Left ventricle myocardium inferior (tissue), 1 donor: Measurements from ENCODE around the gene DUSP6. TPM values are rescaled to one million over a fixed set of nuclear protein-coding genes. Genes with fewer than 3 reads are reported as not detected.

Source experiments
- DNase-seq: peaks from one replicate; pipeline ENCODE4 v3.0.0-alpha.2; 2020
- H3K27ac ChIP-seq: fragments of 200-600 bp; replicated peaks from 2 replicates; pipeline ENCODE4 v1.8.0; 2021
- H3K27me3 ChIP-seq: fragments of 200-600 bp; 2 replicates; pipeline ENCODE4 v1.8.0; 2021; ENCODE audit warnings: low read depth
- H3K36me3 ChIP-seq: fragments of 200-600 bp; 2 replicates; pipeline ENCODE4 v1.8.0; 2021
- H3K4me1 ChIP-seq: fragments of 200-600 bp; 2 replicates; pipeline ENCODE4 v1.8.0; 2021
- H3K4me3 ChIP-seq: fragments of 200-600 bp; 2 replicates; pipeline ENCODE4 v1.8.0; 2021; ENCODE audit warnings: mild to moderate bottlenecking, moderate library complexity
- H3K9me3 ChIP-seq: fragments of 200-600 bp; replicated peaks from 2 replicates; pipeline ENCODE4 v1.8.0; 2021
- CTCF ChIP-seq: fragments of 200-600 bp; IDR thresholded peaks from 2 replicates; pipeline ENCODE4 v1.8.0; 2021; ENCODE audit warnings: antibody characterized with exemption, mild to moderate bottlenecking, borderline replicate concordance
- intact Hi-C: fragments of 100-400 bp; cut with micrococcal nuclease; formaldehyde crosslinking; loops from one replicate; pipeline ENCODE4 v1.11.0; 2022
- total RNA-seq: library from RNA; stranded (reverse); fragmentation: NEBNext Ultra II Directional; extraction: Animal tissue kit (Norgen Biotek cat#: 25700); gene quantifications from one replicate; pipeline ENCODE4 v1.2.1, GENCODE V29; 2021
- donor health status: DM: no; HTN: yes; CAD: no; lungs with severe emphysema.

DUSP6 gene
- total RNA-seq, 1 donor from 2014 or later: 16.1 TPM

- DNase-seq: no peak
- no peak for TF ChIP-seq CTCF
- no peaks in the 10 kb centered on the region for H3K9me3 ChIP-seq
- H3K36me3 ChIP-seq: peaks cover 5% of the 10 kb centered on the region
- intact Hi-C loops: no loop called here
- H3K4me3 ChIP-seq: no peak overlapping the region
- H3K4me1 ChIP-seq: peaks cover 25% of the 10 kb centered on the region
- H3K27ac ChIP-seq: peak overlapping the region; percentile 24
- no peaks in the 10 kb centered on the region for H3K27me3 ChIP-seq
Observed at GRCh38 chr12:89364631-89365030, 12.3 kb upstream of the DUSP6 start.

- peaks cover 5% of the 10 kb centered on the region for H3K36me3 ChIP-seq
- intact Hi-C loops: no loop called here
- TF ChIP-seq CTCF: no peak
- DNase-seq: no peak
- H3K9me3 ChIP-seq: no peaks in the 10 kb centered on the region
- H3K27me3 ChIP-seq: no peaks in the 10 kb centered on the region
- H3K27ac ChIP-seq: peak overlapping the region; percentile 24
- H3K4me3 ChIP-seq: no peak overlapping the region
- peaks cover 25% of the 10 kb centered on the region for H3K4me1 ChIP-seq
Observed at GRCh38 chr12:89364058-89364457, 11.8 kb upstream of the DUSP6 start.

- DNase-seq: no peak
- no peak overlapping the region for H3K4me3 ChIP-seq
- peak overlapping the region; percentile 24 for H3K27ac ChIP-seq
- no peaks in the 10 kb centered on the region for H3K27me3 ChIP-seq
- intact Hi-C loops: no loop called here
- H3K36me3 ChIP-seq: peaks cover 5% of the 10 kb centered on the region
- H3K4me1 ChIP-seq: peaks cover 25% of the 10 kb centered on the region
- H3K9me3 ChIP-seq: no peaks in the 10 kb centered on the region
- TF ChIP-seq CTCF: no peak
Observed at GRCh38 chr12:89363582-89363981, 11.3 kb upstream of the DUSP6 start.

GRCh38 chr12:89363084-89363483, 10.8 kb upstream of the DUSP6 start:
- DNase-seq: no peak
- Histone ChIP-seq H3K27ac (peak overlapping the region; percentile 24), H3K4me1 (peaks cover 25% of the 10 kb centered on the region), H3K4me3 (no peak overlapping the region), H3K27me3 (no peaks in the 10 kb centered on the region), H3K36me3 (peaks cover 5% of the 10 kb centered on the region), H3K9me3 (no peaks in the 10 kb centered on the region)
- no peak for TF ChIP-seq CTCF
- intact Hi-C loops: no loop called here

- peaks cover 42% of the 10 kb centered on the region for H3K4me1 ChIP-seq
- intact Hi-C loops: loop anchor here (10.0 kb wide), 1 partner anchor 95 kb away; no protein-coding TSS in a partner anchor
- H3K27ac ChIP-seq: no peak overlapping the region
- H3K4me3 ChIP-seq: no peak overlapping the region
- no peaks in the 10 kb centered on the region for H3K27me3 ChIP-seq
- DNase-seq: no peak
- peaks cover 5% of the 10 kb centered on the region for H3K36me3 ChIP-seq
- no peaks in the 10 kb centered on the region for H3K9me3 ChIP-seq
- no peak for TF ChIP-seq CTCF
Observed at GRCh38 chr12:89359615-89360014, 7.3 kb upstream of the DUSP6 start.
